Mesenchymal stem cell (in vitro differentiated cells and primary cell): ENCODE data around the gene MED7.

Experiments used
- DNase-seq: peaks from one replicate; pipeline ENCODE4 v3.0.0-alpha.2; 2013
- H2AFZ ChIP-seq: one replicate; pipeline ENCODE4 v1.6.1; 2013; ENCODE audit warnings: low read depth, mild to moderate bottlenecking, control low read depth, inconsistent platforms, low read length, moderate library complexity
- H2AK5ac ChIP-seq: 2 replicates; pipeline ENCODE4 v1.6.1; 2013; ENCODE audit warnings: low read length, moderate library complexity, mild to moderate bottlenecking, inconsistent platforms; ENCODE audit not compliant: severe bottlenecking
- H2BK120ac ChIP-seq: one replicate; pipeline ENCODE4 v1.6.1; 2013; ENCODE audit warnings: low read depth, mild to moderate bottlenecking, inconsistent platforms, low read length, moderate library complexity
- H2BK12ac ChIP-seq, 2 experiments: one replicate each; pipeline ENCODE4 v1.6.1; 2013; ENCODE audit warnings: inconsistent platforms in 2 of 2, low read length in 2 of 2, mild to moderate bottlenecking in 2 of 2, moderate library complexity in 2 of 2, control low read depth in 1 of 2
- H2BK15ac ChIP-seq: one replicate; pipeline ENCODE4 v1.6.1; 2013; ENCODE audit warnings: mild to moderate bottlenecking, low read depth, inconsistent platforms; ENCODE audit not compliant: poor library complexity, severe bottlenecking
- H2BK5ac ChIP-seq: 2 replicates; pipeline ENCODE4 v1.6.1; 2013; ENCODE audit warnings: low read depth, mild to moderate bottlenecking, low read length, control low read depth, inconsistent platforms; ENCODE audit not compliant: poor library complexity, severe bottlenecking
- H3K14ac ChIP-seq, 2 experiments: one replicate each; pipeline ENCODE4 v1.6.1; 2013; ENCODE audit warnings: inconsistent platforms in 2 of 2, low read length in 2 of 2, control low read depth in 1 of 2, mild to moderate bottlenecking in 1 of 2, moderate library complexity in 1 of 2
- H3K18ac ChIP-seq, 2 experiments: one replicate each; pipeline ENCODE4 v1.6.1; 2013; ENCODE audit warnings: inconsistent platforms in 2 of 2, low read length in 2 of 2, control low read depth in 1 of 2, low read depth in 1 of 2, mild to moderate bottlenecking in 1 of 2
- H3K23ac ChIP-seq, 2 experiments: one replicate each; pipeline ENCODE4 v1.6.1; 2013; ENCODE audit warnings: inconsistent platforms in 2 of 2, low read length in 2 of 2, mild to moderate bottlenecking in 2 of 2, moderate library complexity in 2 of 2, control low read depth in 1 of 2
- H3K27ac ChIP-seq: 2 replicates; pipeline ENCODE4 v1.5.1; 2013; ENCODE audit warnings: mild to moderate bottlenecking, moderate library complexity, low read length, control low read depth, inconsistent platforms; ENCODE audit not compliant: poor library complexity, severe bottlenecking
- H3K27me3 ChIP-seq, 2 experiments: 2 replicates each; pipeline versions ENCODE4 v1.6.1 to v1.7.0; 2013; ENCODE audit warnings: low read length in 2 of 2, mild to moderate bottlenecking in 2 of 2, moderate library complexity in 2 of 2, control low read depth in 1 of 2, inconsistent platforms in 1 of 2; ENCODE audit not compliant: control insufficient read depth in 1 of 2, insufficient read depth in 1 of 2
- H3K36me3 ChIP-seq, 2 experiments: 2 replicates each; pipeline versions ENCODE4 v1.6.1 to v1.7.0; 2013; ENCODE audit warnings: low read length in 2 of 2, control low read depth in 1 of 2, inconsistent platforms in 1 of 2, low read depth in 1 of 2, mild to moderate bottlenecking in 1 of 2; ENCODE audit not compliant: insufficient read depth in 2 of 2, control insufficient read depth in 1 of 2
- H3K4ac ChIP-seq, 2 experiments: one replicate each; pipeline ENCODE4 v1.6.1; 2013; ENCODE audit warnings: inconsistent platforms in 2 of 2, low read length in 2 of 2, mild to moderate bottlenecking in 2 of 2, moderate library complexity in 2 of 2, control low read depth in 1 of 2, low read depth in 1 of 2
- H3K4me1 ChIP-seq: 2 replicates; pipeline ENCODE4 v1.6.1; 2013; ENCODE audit warnings: low read depth, low read length, control low read depth; ENCODE audit not compliant: control insufficient read depth, insufficient read depth
- H3K4me2 ChIP-seq: 2 replicates; pipeline ENCODE4 v1.6.1; 2013; ENCODE audit warnings: low read length, mild to moderate bottlenecking, inconsistent platforms; ENCODE audit not compliant: poor library complexity, severe bottlenecking
- H3K4me3 ChIP-seq, 2 experiments: 2 replicates each; pipeline versions ENCODE4 v1.5.1 to v1.7.0; 2013; ENCODE audit warnings: low read length in 2 of 2, mild to moderate bottlenecking in 2 of 2, control low read depth in 1 of 2, low read depth in 1 of 2; ENCODE audit not compliant: insufficient read depth in 1 of 2
- H3K79me1 ChIP-seq: replicated peaks from 2 replicates; pipeline ENCODE4 v1.6.1; 2013; ENCODE audit warnings: mild to moderate bottlenecking, control low read depth, low read length, inconsistent platforms; ENCODE audit not compliant: poor library complexity, severe bottlenecking
- H3K9ac ChIP-seq: 2 replicates; pipeline ENCODE4 v1.7.0; 2013; ENCODE audit warnings: mild to moderate bottlenecking, low read length, moderate library complexity
- H3K9me3 ChIP-seq: 2 replicates; pipeline ENCODE4 v1.7.0; 2013; ENCODE audit warnings: mild to moderate bottlenecking, low read length; ENCODE audit not compliant: control insufficient read depth
- H4K8ac ChIP-seq: one replicate; pipeline ENCODE4 v1.6.1; 2013; ENCODE audit warnings: inconsistent platforms, mild to moderate bottlenecking, low read length, moderate library complexity
- H4K91ac ChIP-seq: one replicate; pipeline ENCODE4 v1.6.1; 2013; ENCODE audit warnings: mild to moderate bottlenecking, low read length, inconsistent platforms
- WGBS: methylation state at CpG from one replicate; pipeline ENCODE4 v1.1.7; 2013; ENCODE audit warnings: mixed read lengths; 5-methylcytosine and 5-hydroxymethylcytosine counted together

MED7 gene

DNA sequence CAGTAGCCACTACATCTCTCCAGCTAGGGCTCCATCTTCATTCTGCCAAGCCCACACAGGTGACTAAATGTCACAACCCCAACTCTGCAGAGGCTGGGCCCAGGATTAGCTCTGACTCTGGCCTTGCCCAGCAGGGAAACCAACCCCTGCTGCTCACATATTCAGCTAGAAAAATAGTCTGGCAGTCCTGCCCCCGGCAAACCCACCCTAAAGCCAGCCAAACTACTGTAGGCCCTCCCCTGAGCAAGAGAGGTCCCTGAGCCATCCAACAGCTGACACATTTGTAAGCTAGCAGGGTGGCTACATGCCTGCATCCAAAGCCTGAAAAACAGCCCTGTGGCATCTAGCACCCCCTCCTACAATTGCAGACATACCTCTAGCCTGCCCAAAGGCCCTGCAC is 22.6 kb downstream of the MED7 start:
- Histone ChIP-seq H3K9ac (no peak overlapping the region), H3K4me2 (no peak overlapping the region), H2BK15ac (no peak overlapping the region), H4K8ac (no peak overlapping the region), H3K27me3 (no peaks in the 10 kb centered on the region), H3K4me1 (no peaks in the 10 kb centered on the region), H2AK5ac (no peak overlapping the region), H2BK5ac (no peak overlapping the region), H2BK120ac (no peak overlapping the region), H3K36me3 (no peaks in the 10 kb centered on the region), H3K14ac (no peak overlapping the region), H3K79me1 (no peaks in the 10 kb centered on the region), H4K91ac (no peak overlapping the region), H3K23ac (no peak overlapping the region), H2BK12ac (no peak overlapping the region), H3K9me3 (peaks cover 26% of the 10 kb centered on the region), H3K27ac (no peak overlapping the region), H3K4me3 (no peak overlapping the region), H3K4ac (no peak overlapping the region), H3K18ac (no peak overlapping the region), H2AFZ (no peak overlapping the region)
- DNase-seq: no peak
- 79% methylated on average over 1 of the region's 1 CpG for WGBS

DNA sequence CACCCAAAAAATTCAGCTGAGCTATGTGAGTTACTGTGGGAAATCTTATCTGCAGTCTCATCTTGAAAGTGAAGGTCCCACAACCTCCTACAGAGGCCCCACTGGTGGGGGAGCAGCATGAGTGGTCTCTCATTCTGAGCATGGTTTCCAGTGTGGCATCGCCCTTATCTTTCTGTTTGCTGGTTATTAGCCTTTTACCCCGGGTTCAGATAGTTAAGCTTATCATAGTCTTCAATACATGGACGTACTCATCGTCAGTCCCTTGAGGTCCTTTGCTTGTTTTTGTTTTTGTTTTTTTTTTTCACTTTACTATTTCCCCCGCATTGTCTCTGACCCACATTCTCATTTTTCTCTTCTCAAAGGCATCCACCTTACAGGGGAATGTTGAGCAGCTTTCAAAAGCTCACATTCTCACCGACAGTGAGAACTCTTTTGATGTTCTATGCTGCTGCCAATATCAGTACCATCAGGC is 26.1 kb downstream of the MED7 start:
- Histone ChIP-seq H3K14ac (no peak overlapping the region), H2BK5ac (no peak overlapping the region), H3K27ac (no peak overlapping the region), H3K79me1 (no peaks in the 10 kb centered on the region), H4K91ac (no peak overlapping the region), H3K4me2 (no peak overlapping the region), H3K4ac (no peak overlapping the region), H2BK12ac (no peak overlapping the region), H2AK5ac (no peak overlapping the region), H3K27me3 (no peaks in the 10 kb centered on the region), H3K18ac (peak overlapping the region in 1 of 2 experiments; percentile 48), H3K36me3 (no peaks in the 10 kb centered on the region), H3K4me3 (no peak overlapping the region), H2AFZ (no peak overlapping the region), H2BK120ac (no peak overlapping the region), H3K4me1 (no peaks in the 10 kb centered on the region), H3K9me3 (peaks cover 13% of the 10 kb centered on the region), H2BK15ac (no peak overlapping the region), H3K9ac (no peak overlapping the region), H4K8ac (no peak overlapping the region), H3K23ac (no peak overlapping the region)
- WGBS: 78% methylated on average over 6 of the region's 6 CpGs
- no peak for DNase-seq

DNA sequence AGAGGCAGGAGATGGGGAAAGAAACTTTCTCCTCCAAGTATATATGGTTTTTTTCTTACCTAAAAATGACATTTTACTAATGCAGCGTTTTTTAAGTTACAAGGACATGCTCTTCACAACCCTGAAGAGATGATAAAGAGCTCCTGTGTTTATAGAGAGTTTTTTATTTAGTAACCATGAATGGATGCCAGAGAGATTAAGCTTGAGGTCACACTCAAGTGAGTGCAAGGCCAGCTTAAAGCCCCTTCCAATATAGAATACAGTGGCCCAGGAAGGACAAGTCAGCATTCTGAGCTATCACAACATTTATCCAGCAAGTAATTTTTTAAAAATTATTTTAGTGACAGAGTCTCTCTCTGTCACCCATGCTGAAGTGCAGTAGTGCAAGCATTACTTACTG is 27.2 kb downstream of the MED7 start:
- H3K4ac ChIP-seq: no peak overlapping the region
- H3K18ac ChIP-seq: no peak overlapping the region
- H2BK15ac ChIP-seq: no peak overlapping the region
- H2BK12ac ChIP-seq: no peak overlapping the region
- no CpG with 5 or more reads among the region's 1 CpG for WGBS
- no peak overlapping the region for H3K27ac ChIP-seq
- peaks cover 3% of the 10 kb centered on the region for H3K9me3 ChIP-seq
- no peaks in the 10 kb centered on the region for H3K27me3 ChIP-seq
- no peak overlapping the region for H3K4me2 ChIP-seq
- no peaks in the 10 kb centered on the region for H3K36me3 ChIP-seq
- no peak overlapping the region for H4K8ac ChIP-seq
- H2AK5ac ChIP-seq: no peak overlapping the region
- H3K23ac ChIP-seq: no peak overlapping the region
- no peak for DNase-seq
- no peak overlapping the region for H3K4me3 ChIP-seq
- H2AFZ ChIP-seq: no peak overlapping the region
- no peak overlapping the region for H2BK5ac ChIP-seq
- no peaks in the 10 kb centered on the region for H3K4me1 ChIP-seq
- H2BK120ac ChIP-seq: no peak overlapping the region
- H3K9ac ChIP-seq: no peak overlapping the region
- H4K91ac ChIP-seq: no peak overlapping the region
- H3K14ac ChIP-seq: no peak overlapping the region
- H3K79me1 ChIP-seq: no peaks in the 10 kb centered on the region

DNA sequence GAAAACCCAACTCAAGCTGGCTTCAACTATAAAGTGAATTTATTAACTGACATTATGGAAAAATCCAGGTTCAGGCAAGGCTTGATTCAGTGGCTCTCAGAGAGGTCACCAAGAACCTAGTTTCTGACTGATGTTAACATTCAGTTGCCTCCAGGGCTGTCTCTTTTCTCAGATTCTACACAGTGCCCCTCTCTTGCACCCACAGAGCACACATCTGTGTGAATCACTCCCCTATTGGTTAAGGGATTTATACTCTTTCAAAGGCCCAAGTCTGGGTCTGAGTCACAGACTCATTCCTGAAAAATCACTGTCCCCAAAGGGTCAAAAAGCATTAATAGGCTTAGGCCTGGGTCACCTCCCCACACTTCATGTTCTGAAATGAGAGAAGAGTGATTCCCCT is 27.7 kb downstream of the MED7 start:
- Histone ChIP-seq H2AK5ac (no peak overlapping the region), H3K4me3 (no peak overlapping the region), H3K36me3 (no peaks in the 10 kb centered on the region), H3K27ac (no peak overlapping the region), H2AFZ (no peak overlapping the region), H4K91ac (no peak overlapping the region), H3K4me2 (no peak overlapping the region), H3K9me3 (no peaks in the 10 kb centered on the region), H3K4me1 (no peaks in the 10 kb centered on the region), H4K8ac (no peak overlapping the region), H3K9ac (no peak overlapping the region), H2BK5ac (no peak overlapping the region), H3K27me3 (no peaks in the 10 kb centered on the region), H3K23ac (no peak overlapping the region), H2BK120ac (no peak overlapping the region), H2BK15ac (no peak overlapping the region), H3K79me1 (no peaks in the 10 kb centered on the region), H3K14ac (no peak overlapping the region), H3K4ac (no peak overlapping the region), H2BK12ac (no peak overlapping the region), H3K18ac (no peak overlapping the region)
- no peak for DNase-seq
